Activated T-cell treated with anti-CD3 and anti-CD28 coated beads, Interleukin-2, amount 50 U/mL, for 1 hour (primary cell): Measurements from ENCODE around the gene JADE1.
A peak's percentile ranks its signal among the peaks of the same experiment; 100 is the strongest.

ENCODE experiments used
- DNase-seq: peaks from one replicate; pipeline ENCODE4 v3.0.0-alpha.2; 2020

The JADE1 gene

DNA sequence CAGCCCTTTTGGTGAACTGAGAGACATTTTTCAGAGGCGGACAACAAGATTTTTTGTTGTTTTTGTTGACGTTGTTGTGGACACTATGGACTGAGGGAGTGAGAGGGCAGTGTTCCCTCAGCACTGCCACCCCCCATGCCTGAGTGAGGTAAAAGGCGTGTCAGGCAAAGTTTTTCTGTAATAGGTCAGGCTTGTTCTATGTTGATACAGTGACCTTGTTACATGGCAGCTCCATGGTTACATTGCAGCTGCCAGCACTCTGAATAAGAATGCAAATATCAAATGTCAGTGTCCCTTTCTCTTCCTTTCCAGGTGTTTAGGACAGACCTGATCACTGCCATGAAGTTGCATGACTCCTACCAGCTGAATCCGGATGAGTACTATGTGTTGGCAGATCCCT, 36.6 kb downstream of the JADE1 start:
- DNase-seq, result no peak

DNA sequence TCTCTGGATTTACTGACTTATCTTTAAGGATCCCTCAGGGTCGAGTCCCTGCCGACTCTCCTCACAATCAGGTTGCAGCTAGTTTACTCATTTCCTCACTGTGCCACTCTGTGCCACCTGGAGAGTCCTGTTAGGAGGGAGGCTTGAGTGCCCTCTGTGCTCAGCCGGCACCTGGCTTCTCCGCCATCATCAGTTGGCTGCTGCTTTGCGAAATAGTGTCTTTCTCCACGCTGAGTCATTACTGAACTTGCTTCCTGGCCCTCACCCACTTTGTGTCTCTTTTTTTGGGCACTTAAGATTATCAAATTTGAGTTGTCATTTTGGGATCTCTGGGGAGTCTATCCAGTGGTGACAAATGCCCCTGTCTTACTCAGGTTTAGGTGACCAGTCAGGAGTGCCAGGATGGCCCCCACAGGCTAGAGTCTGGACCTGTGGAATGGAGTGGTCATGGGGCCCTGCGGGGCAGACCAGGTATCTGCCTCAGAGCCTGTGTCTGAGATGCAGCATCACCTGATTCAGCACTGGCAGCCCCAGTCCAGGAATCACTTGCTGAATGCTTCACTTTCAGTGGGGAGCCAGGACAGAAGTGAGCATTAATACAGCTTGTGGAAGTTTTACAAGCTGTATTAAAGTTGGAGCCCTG, 37.7 kb downstream of the JADE1 start:
- no peak for DNase-seq

DNA sequence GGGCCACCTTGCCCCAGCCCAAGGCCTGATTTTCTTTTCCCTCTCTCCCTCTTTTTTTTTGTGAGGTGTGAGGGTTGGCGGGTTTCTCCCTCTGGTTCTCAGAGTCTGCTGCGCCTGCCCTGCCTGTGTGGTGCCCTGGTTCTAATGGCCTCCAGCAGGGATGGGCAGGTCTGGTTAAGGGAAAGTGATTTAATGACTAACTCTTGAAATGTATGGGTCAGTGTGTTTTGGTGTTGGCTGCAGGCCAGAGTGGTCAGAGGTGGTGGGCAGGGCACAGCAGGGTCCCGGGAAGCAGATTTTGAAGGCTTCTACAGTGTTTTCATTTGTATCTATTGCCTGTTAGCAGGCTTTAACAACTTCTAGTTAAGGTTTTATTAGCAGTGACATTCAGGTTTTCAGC, 39.0 kb downstream of the JADE1 start:
- DNase-seq, result no peak

DNA sequence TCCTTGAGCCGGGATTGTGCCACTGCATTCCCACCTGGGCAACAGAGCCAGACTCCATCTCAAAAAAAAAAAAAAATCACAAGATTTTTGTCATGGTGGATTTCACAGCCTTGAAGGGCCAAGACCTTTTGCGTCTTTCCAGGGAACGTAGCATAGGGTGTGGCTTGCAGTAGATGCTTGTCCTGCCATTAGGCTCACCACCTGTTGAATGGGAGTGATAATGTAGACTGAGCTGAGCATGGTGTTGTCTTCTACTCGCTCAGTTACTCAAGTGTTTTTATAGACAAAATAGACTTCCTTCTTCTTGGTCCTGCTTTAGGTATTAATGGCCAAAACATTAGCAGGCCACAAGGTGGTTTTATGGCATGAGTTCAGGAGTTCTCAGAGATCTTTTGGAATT, 40.8 kb downstream of the JADE1 start:
- no peak for DNase-seq

DNA sequence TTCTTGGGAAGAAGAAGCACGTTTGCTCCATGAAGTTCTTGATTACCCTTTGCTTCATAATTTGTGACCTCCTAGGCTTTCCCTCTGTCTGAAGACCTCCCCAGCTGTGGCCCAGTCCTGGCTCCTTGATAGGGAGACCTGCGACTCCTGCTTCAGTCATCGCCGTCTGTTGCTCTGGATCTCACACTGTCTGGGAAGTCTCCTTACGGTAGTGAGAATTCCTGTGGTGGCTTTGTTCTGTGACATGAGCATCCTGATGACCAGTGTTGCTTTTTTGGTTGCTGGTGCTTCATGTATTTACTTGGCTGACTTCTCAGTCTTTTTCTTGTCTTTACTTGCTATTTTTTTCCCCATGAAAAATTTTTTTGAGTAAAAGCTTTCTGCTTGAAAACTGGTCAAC, 44.2 kb downstream of the JADE1 start:
- DNase-seq, result no peak

DNA sequence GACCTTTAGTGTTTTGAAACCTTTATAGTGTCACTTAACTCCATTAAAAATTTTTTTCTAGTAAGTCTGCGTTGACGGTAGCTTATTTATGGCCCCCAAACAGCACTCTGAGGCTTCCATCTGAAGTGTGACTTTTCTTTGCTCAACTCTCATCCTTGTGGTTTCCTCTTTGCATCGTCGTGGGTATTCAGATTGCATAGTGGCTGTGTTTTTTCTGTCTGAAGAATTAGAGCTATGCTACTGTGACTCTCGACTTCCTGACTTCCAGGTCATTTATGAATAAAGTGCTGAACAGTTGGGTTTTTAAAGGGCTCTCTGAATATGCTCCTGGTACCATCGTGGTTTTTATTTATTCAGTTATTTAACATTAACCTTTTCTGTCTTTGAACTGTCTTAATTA, 44.9 kb downstream of the JADE1 start:
- no peak for DNase-seq

DNA sequence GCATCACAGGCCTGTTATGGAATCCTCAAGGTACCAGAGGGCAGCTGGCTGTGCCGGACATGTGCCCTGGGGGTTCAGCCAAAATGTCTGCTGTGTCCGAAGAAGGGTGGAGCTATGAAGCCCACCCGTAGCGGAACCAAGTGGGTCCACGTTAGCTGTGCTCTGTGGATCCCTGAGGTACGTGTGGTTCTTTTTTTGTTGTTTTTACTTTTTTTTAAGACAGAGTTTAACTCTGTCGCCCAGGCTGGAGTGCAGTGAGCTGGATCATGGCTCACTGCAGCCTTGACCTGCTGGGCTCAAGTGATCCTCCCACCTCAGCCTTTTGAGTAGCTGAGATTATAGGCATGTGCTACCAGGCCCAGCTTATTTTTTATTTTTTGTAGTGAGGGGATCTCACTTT, 46.1 kb downstream of the JADE1 start:
- DNase-seq, result no peak

DNA sequence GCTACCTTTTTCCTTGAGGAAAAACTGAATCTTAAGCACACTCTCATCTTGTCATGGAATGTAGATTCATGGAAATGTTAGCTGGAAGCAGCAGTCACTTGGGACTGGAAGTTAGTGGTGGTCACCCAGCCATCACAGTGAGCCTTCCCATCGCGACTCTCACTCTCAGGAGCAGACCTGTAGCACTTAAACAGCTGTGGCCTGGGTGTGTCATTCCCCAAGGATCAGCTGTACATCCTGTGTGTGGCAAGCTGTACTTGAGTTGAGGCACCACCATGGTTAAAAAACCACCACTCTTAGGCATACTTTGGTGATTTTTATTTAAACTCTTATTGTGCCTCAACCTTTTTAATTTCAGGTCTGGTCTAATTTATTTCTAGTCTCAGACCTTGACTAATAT, 46.7 kb downstream of the JADE1 start:
- DNase-seq, result no peak

DNA sequence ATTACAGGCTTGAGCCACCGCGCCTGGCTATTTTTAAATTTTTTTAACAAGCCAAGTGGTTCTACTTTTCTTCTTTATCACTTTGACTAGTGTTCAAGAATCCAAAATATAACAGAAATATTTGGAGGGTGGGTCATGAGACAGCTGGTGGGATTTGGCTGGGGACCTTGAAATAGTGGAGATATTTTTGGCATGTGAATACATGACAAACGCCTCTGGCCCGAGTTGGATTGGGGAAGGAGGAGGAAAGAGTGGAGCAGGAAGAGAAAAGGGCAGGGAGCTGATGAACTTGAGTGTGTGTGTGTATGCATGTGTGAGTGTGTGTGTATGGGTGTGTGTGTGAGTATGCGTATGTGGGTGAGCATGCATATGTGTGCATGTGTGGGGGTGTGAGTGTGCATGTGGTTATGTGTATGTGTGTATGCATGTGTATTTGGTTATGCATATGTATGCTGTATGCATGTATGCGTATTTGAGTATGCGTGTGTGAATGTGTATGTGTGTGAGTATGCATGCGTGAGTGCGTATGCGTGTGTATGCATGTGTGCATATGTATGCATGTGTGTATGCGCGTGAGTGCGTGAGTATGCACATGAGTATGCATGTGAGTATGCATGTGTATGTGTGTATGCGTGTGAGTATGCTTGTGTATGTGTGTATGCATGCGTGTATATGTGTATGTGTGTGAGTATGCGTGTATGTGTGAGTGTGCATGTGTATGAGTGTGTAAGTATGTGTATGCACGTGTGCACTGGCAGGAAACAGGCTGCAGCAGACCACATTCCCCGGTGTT, 49.6 kb downstream of the JADE1 start:
- no peak for DNase-seq

DNA sequence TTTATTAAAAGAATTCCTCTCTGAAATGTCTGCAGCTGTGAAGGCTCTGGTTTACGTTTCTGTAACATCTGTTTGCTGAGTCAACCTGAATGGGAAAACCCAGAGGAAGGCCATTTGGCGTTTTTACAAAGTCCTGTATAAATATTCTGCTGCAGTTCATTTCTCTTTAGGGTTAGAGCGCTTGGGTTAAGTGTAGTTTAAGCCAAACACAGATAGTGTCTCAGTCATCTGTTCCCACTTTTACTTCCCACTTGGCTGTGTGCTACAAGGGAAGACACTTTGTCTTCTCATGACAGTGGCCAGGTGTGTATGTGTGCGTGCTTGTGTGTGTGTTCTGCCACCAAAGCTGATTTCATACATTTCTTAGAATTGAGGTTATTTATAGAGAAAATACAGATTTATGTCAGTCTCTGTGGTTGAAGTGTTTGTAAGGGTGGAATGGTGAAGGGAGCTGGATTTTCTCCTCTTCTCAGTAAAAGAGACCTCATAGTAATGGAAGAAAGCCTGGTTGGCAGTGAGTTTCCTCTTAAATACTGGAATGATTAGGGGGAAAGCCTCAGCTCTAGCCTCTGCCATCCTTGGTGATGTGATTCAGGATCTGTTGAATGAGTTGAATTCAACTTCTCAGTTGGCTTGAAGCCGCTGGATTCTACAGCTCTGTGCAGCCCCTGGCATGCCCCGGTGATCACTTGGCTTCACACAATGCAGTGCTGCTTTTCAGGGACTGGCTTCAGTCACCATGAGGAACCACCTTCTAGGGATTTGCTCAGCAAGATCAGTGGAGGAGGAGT, 50.6 kb downstream of the JADE1 start:
- DNase-seq, result no peak

DNA sequence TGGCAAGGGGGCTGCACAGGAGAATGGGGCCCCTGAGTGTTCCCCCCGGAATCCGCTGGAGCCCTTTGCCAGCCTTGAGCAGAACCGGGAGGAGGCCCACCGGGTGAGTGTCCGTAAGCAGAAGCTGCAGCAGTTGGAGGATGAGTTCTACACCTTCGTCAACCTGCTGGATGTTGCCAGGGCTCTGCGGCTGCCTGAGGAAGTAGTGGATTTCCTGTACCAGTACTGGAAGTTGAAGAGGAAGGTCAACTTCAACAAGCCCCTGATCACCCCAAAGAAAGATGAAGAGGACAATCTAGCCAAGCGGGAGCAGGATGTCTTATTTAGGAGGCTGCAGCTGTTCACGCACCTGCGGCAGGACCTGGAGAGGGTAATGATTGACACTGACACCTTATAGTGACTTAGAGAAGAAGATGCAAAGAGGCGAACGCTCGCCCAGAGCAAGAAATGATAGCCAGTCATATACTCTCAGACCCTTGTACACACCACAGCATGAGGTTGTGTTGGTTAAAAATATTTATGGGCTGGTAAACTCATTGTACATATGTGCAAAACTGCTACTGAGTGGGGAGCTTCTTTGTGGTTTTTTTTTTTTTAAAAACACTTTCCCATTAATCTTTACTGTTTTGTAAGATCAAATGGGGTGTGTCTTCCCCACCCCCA, 52.5 kb downstream of the JADE1 start:
- no peak for DNase-seq

DNA sequence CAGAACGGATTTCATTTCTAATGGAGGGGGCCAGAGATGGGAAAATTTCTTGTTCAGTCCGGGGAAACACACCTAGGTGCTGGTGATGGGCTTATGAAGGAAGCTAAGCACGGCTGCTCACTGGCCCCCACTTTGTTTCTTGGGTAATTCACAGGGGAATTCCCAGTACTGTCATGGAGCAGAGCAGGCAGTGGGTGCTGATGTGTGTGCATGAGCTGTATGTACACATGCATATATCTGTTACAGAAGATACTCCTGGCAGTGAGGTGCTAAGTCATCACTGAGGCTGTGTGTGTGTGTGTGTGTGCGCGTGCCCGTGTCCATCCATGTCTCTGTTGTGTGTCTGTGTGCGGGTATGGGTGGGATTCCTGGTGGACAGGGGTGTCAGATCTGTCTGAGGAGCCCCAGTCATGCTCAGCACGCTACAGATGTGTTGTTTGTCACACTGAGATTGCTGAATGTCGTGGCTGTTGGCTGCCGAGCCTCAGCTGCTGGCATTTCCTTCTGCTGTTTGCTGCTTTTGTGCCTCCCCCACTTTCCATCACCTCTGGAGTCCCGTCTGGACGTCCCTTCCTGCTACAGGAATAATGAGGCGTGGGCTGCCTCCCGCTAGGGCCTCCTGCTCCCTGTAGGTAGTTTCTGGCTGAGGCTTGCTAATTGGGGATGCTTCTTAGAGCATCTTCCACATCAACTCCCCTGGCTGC, 53.3 kb downstream of the JADE1 start:
- DNase-seq, result peak; percentile 27

DNA sequence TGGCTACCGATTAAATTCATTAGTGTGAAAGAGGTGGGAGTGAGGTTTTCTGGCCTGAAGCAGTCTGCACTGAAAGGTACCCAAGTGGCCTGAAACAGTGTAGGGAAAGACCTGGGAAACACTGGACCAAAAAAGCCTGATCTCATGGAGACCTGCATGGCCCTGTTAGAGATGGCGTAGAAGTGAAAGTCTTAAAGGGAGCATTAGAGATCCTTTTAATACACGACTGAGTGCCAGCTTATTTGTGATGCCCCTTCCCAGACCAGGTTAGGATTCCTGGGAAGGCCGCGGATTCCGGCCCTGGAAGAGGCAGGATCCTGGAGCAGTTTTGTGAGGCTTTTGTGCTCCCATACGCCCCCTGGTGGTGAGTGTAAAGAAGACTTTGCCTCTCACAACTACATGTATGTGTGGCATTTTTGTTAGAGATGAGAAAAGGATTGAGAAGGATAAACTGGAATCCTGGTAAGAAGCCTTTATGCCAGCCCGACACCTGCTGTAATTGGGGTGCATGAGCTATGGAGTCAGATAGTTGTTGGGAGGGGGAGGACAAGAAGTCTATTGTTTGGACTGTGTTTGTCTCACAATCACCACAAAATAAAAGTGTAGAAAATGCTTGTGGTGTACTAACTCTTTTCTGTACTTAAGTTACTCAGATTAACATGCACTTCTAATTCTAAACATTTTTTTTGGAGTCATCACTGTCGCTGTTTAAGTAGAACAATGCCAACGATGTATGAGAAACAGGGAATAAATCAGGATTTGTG, 54.0 kb downstream of the JADE1 start:
- DNase-seq, result peak; percentile 67

DNA sequence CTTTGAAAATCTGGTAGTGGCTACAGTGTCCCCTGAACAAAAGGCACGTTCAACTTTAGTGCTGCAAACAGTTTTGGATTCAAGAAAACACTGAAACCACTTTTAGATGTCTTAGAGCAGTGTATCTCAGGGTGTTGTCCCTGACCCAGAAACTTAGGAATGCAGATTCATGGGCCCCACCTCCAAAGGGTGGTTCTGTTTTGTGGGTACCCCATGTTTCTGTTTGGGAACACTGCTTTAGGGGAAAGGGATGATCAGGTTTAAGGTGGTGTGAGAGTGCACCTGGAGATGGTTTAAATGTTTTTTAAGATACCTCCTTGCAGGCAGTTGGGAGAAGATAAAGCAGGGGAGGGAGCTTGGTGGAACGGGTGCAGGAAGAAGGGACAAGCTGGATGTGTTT, 55.6 kb downstream of the JADE1 start:
- DNase-seq, result no peak

DNA sequence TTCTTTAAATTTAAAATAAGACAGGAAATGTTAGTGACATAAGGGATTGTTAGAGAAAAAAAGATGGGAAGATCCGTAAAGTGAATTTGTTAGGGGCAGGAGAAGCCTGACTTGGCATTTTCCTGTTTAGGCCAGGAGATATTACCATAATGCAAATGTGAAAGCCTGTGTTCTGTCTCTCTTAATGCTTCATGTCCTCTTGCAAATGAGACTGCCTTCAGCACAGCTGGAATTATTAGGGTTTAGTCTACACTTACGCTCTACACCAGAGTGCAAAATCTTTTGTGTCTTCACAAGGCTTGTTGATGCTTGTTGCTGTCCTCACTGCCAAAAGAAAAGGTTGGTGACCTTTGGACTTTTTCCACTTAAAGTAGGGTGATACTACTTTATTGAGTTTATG, 56.8 kb downstream of the JADE1 start:
- no peak for DNase-seq

DNA sequence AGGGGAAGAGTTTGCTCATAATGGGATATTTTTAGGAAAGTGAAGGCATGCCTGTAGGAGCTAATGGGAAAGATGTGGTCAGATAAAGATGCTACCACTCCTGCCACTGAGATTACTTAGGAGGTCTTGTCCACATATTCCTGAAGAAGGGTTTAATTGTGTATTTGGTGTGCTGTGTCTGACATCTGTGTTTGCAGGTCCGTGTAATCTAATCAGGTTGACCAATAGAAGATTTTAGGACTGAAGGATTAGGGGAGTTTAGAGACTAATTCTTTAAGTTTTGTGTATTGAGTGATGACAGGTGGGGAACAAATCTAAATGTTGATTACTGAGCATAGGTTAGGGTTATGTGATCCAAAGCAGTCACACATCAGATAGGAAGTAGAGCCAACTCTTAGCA, 57.2 kb downstream of the JADE1 start:
- DNase-seq, result no peak

DNA sequence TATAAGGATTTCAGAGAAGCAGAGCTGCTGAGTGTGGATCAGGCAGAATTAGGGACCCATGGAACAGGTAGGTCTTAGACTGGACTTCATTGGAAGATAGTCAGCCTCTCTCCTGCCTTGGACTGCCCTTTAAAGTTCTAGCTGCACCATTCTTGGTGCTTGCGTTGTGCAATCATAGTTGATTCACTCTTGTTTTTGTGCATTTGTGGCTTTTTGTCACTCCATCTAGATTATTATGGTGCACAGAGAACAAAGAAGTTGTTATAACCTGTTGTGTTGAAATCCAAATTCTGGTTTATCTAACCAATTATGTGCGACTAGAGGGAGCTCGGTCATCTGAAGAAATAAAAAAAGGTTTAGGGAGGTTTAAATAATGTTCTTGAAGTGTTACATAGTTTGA, 59.3 kb downstream of the JADE1 start:
- DNase-seq, result no peak

DNA sequence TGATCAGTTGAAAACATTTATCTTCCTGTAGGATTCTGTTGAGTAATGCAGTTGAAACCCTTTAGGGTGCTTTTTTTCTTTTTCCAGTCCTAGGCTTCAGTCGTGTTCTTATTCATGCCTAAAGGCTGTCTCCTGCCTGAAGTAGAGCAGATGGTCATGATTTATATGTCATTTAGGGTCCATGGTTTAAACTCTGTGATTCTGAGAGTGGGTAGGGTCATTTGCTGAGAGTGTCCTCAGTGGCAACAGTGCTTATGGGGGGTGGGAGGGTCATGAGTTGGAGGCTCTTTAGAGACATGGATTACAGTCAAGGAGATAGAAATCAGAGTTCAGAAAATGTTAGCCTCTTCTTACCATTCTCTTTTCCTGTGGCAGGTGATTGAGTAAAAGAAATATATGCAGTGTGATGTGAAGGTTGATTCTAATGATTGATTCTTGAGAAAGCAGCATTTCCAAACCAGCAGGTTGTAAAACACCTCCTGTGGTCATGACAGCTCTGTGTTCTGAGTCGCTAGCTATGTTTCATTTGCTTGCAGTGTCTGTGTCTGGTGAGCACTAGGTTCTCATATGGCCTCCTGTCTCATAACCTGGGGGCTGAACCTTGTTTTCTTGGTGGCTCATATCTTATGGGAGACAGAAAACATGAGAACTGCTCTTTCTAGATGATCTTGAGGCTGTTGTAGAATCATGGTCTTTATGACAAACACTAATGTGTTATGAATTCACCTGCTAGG, 60.4 kb downstream of the JADE1 start:
- DNase-seq, result no peak

DNA sequence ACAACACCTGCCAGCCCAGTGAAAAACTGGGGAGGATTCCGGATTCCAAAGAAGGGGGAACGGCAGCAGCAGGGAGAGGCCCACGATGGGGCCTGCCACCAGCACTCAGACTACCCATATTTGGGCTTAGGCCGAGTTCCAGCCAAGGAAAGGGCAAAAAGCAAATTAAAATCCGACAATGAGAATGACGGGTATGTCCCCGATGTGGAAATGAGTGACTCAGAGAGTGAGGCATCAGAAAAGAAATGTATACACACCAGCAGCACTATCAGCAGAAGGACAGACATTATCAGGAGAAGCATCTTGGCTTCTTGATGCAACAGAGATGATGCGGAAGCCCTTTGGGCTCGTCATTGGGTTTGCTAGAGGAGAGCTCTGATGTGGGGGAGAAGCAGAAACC, 62.4 kb downstream of the JADE1 start:
- DNase-seq, result no peak

DNA sequence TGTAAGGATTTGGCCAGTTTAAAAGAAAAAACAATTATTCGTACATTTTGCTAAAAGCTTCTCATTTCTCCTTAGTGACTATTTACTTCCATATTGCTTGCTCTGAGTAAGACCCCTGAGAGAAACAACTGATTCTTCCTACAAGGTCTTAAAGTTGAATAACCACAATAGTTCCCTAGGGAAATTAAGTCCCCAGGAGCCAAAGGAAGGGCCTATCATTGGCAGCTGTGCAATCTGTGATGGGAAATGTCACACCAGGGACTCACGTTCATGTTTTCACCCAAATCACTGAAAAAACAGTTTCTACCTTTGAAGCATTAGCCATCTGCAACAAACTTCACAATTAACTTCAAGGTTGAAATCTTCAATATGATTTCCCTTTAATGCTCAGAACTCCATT, 66.7 kb downstream of the JADE1 start:
- no peak for DNase-seq

DNA sequence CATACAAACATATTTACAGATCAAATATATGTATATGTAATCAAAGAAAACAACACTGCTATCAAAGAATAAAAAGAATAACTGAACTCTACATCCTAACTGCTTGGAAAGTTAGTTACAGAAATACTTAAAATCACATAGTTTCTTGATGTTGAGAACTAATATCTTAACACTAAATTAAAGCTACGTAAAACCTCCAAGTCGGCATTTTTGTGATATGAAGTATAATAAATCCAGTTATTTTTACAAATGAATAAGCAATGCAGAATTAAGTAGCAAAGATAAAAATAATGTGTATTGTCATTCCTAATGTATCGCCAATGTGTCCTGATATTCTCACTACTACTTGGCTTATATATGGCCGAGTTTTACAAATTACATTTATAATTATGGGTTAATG, 68.4 kb downstream of the JADE1 start:
- DNase-seq, result no peak
